ENCODE data around the gene PRPSAP2.

Gene PRPSAP2

DNA sequence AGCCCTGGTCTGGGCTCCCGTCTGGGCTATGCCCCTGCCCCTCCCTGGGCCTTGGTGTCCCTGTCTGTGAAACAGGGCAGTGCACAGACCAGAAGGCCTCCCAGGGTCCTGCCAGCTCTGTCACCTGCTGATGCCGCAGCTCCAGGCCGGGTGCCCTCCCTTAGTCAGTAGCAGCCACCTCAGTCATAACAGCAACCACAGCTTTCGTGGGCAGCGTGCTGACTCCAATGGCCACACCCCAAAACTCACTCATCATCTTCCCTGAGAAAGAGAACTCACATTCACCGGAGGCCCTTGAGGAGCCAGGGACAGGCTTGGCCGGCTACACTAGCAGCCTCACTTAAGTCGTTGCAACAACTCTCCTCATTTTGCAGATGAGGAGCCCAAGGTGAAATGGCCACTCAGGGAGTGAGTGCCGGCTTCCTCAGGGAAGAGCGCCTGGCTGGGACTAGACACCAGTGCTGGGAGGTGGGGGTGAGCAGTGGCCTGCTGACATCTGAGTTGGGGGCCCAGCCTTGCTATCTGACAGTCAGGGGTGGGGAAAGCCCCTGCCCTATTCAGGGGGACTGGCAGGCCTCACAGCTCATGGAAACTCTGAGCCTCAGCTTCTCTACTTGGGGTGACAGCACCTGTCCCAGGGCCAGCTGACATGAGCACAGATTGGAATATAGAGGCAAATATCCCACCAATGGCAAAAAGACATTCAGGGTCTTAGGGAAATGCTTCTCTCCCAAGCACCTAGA is 116.6 kb downstream of the PRPSAP2 start:
- no peak overlapping the region for H3K4me2 ChIP-seq
- no peaks in the 10 kb centered on the region for H3K36me3 ChIP-seq (ENCODE audit: insufficient read depth)
- no peaks in the 10 kb centered on the region for H3K79me2 ChIP-seq (ENCODE audit: insufficient read depth, low read depth)
- H3K27ac ChIP-seq = no peak overlapping the region
- no peak overlapping the region for H3K4me3 ChIP-seq (IDR thresholded peaks at IDR 0.05; ENCODE audit: insufficient read depth, low read depth, low read length)
- H3K4me1 ChIP-seq (ENCODE audit: low read depth, poor library complexity, severe bottlenecking) = no peaks in the 10 kb centered on the region
- no peaks in the 10 kb centered on the region for H4K20me1 ChIP-seq (ENCODE audit: insufficient read depth)
- TF ChIP-seq, protein P1, sequence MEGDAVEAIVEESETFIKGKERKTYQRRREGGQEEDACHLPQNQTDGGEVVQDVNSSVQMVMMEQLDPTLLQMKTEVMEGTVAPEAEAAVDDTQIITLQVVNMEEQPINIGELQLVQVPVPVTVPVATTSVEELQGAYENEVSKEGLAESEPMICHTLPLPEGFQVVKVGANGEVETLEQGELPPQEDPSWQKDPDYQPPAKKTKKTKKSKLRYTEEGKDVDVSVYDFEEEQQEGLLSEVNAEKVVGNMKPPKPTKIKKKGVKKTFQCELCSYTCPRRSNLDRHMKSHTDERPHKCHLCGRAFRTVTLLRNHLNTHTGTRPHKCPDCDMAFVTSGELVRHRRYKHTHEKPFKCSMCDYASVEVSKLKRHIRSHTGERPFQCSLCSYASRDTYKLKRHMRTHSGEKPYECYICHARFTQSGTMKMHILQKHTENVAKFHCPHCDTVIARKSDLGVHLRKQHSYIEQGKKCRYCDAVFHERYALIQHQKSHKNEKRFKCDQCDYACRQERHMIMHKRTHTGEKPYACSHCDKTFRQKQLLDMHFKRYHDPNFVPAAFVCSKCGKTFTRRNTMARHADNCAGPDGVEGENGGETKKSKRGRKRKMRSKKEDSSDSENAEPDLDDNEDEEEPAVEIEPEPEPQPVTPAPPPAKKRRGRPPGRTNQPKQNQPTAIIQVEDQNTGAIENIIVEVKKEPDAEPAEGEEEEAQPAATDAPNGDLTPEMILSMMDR (conservative IDR thresholded peaks at IDR 0.05; ENCODE audit: low read depth, low read length) = no peak
- no peaks in the 10 kb centered on the region for H3K27me3 ChIP-seq (ENCODE audit: insufficient read depth, low read depth)
- no peak overlapping the region for H2AFZ ChIP-seq (ENCODE audit: low read depth)
- H3K9ac ChIP-seq = no peak overlapping the region

DNA sequence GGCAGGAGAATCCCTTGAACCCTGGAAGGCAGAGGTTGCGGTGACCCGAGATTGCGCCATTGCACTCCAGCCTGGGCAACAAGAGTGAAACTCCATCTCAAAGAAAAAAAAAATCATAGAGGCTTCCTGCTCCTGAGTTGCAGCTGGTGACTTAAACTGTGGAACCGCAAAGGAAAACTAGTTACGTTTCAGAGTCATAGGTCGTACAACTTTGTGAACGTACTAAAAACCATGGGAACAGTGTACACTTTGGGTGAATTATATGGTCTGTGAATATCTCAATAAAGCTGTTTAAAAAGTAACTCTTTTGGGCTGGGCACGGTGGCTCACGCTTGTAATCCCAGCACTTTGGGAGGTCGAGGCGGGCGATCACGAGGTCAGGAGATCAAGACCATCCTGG is 117.7 kb downstream of the PRPSAP2 start:
- no peaks in the 10 kb centered on the region for H3K79me2 ChIP-seq (ENCODE audit: insufficient read depth, low read depth)
- no peak overlapping the region for H2AFZ ChIP-seq (ENCODE audit: low read depth)
- no peaks in the 10 kb centered on the region for H4K20me1 ChIP-seq (ENCODE audit: insufficient read depth)
- H3K4me1 ChIP-seq (ENCODE audit: low read depth, poor library complexity, severe bottlenecking) = no peaks in the 10 kb centered on the region
- no peak overlapping the region for H3K4me3 ChIP-seq (IDR thresholded peaks at IDR 0.05; ENCODE audit: insufficient read depth, low read depth, low read length)
- TF ChIP-seq, protein P1 (conservative IDR thresholded peaks at IDR 0.05; ENCODE audit: low read depth, low read length) = no peak
- no peaks in the 10 kb centered on the region for H3K27me3 ChIP-seq (ENCODE audit: insufficient read depth, low read depth)
- H3K27ac ChIP-seq = no peak overlapping the region
- H3K4me2 ChIP-seq = no peak overlapping the region
- no peaks in the 10 kb centered on the region for H3K36me3 ChIP-seq (ENCODE audit: insufficient read depth)
- H3K9ac ChIP-seq = no peak overlapping the region

DNA sequence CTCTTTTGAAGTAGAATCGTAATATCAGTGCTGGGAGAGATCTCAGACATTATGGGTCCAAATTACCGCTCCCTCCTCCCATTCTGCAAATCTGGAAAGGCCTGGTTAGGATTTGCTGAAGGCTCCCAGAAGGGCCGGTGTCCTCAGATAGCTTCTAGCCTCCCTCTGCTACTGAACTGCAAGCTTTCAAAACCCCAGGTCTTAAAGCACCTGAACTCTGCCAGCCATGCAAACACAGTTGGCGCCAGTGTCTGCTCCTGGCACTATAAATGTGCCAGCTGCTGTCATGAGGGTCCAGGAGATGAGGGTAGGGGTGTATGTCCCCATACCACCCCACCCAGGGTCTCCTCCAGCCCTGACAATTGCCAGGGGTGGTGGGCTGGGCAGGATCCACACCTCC is 118.3 kb downstream of the PRPSAP2 start:
- Histone ChIP-seq H4K20me1 (ENCODE audit: insufficient read depth) (no peaks in the 10 kb centered on the region), H3K79me2 (ENCODE audit: insufficient read depth, low read depth) (no peaks in the 10 kb centered on the region), H3K4me2 (no peak overlapping the region), H3K27me3 (ENCODE audit: insufficient read depth, low read depth) (no peaks in the 10 kb centered on the region), H2AFZ (ENCODE audit: low read depth) (no peak overlapping the region), H3K4me3 (IDR thresholded peaks at IDR 0.05; ENCODE audit: insufficient read depth, low read depth, low read length) (no peak overlapping the region), H3K36me3 (ENCODE audit: insufficient read depth) (no peaks in the 10 kb centered on the region), H3K27ac (no peak overlapping the region), H3K9ac (no peak overlapping the region), H3K4me1 (ENCODE audit: low read depth, poor library complexity, severe bottlenecking) (no peaks in the 10 kb centered on the region)
- TF ChIP-seq, protein P1 (conservative IDR thresholded peaks at IDR 0.05; ENCODE audit: low read depth, low read length) = no peak

DNA sequence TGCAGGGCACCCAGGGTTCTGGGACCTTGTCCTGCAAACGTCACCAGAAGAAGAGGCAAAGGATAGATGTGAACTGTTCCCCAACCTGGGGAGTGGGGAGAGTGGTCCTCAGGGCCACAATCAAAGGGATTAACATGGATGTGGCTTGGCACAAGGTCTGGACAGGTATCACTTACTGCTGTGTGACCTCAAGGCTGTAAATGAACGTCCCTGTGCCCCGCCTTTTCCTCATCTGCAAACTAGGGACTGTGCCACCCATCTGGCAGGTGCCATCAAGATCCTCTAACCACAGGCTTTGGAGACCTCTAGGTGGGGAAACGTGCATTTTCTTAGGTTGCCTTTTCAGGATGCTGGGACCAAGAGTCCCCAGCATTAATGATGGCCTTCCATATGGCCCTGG is 119.1 kb downstream of the PRPSAP2 start:
- Histone ChIP-seq H3K9ac (no peak overlapping the region), H3K4me2 (no peak overlapping the region), H2AFZ (ENCODE audit: low read depth) (no peak overlapping the region), H3K4me1 (ENCODE audit: low read depth, poor library complexity, severe bottlenecking) (no peaks in the 10 kb centered on the region), H3K79me2 (ENCODE audit: insufficient read depth, low read depth) (no peaks in the 10 kb centered on the region), H3K27ac (no peak overlapping the region), H4K20me1 (ENCODE audit: insufficient read depth) (no peaks in the 10 kb centered on the region), H3K4me3 (IDR thresholded peaks at IDR 0.05; ENCODE audit: insufficient read depth, low read depth, low read length) (no peak overlapping the region), H3K36me3 (ENCODE audit: insufficient read depth) (no peaks in the 10 kb centered on the region), H3K27me3 (ENCODE audit: insufficient read depth, low read depth) (no peaks in the 10 kb centered on the region)
- TF ChIP-seq, protein P1 (conservative IDR thresholded peaks at IDR 0.05; ENCODE audit: low read depth, low read length) = no peak
